Activated naive CD4-positive, alpha-beta T cell (primary cell): Measurements from ENCODE around the gene EPB41L1.

Experiments used
- DNase-seq, 4 experiments: peaks; one replicate each; lab custom pipeline; 2025; lab: John Stamatoyannopoulos, UW

The EPB41L1 gene

DNA sequence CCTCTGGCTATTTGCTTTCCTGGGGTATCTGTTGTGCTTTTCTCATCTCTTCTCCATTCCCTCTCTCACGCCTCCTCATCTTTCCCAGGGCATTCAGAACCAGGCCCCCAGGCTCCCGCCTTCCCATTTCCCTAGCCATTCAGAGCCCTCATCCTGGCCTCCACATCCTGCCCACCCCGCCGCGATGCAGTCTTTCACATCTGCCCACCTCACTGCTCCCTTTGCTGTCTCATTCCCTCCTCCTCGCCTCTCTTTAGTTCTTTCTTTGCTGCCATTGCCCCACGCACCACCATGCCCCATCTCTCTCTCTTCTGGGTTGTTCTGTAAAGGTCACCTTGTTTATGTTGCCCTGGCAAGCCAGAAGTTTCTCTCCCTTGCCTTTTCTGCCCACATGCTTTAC lies 71.1 kb downstream of the EPB41L1 start:
- DNase-seq = no peak

GRCh38 chr20:36228770-36229169 lies 74.2 kb downstream of the EPB41L1 start:
- DNase-seq = no peak

GRCh38 chr20:36230019-36230418 lies 75.5 kb downstream of the EPB41L1 start:
- no peak for DNase-seq

DNA sequence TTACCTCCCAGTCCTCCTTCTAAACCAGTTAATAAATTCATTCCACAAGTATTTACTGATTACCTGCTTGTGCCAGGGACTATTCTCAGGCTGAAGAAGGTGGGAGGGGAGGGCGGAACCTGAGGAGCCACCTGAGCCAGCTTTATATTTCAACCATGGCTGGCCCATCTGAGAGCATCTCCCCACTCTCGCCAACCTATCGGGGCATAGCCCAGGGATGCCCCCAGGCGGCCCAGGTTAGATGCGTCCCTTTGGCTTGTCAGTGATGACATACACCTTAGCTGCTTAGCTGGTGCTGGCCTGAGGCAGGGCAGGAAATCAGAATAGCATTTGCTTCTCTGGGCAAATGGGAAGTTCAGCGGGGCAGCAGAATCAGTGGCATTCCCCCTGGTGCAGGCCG lies 76.8 kb downstream of the EPB41L1 start:
- no peak for DNase-seq

DNA sequence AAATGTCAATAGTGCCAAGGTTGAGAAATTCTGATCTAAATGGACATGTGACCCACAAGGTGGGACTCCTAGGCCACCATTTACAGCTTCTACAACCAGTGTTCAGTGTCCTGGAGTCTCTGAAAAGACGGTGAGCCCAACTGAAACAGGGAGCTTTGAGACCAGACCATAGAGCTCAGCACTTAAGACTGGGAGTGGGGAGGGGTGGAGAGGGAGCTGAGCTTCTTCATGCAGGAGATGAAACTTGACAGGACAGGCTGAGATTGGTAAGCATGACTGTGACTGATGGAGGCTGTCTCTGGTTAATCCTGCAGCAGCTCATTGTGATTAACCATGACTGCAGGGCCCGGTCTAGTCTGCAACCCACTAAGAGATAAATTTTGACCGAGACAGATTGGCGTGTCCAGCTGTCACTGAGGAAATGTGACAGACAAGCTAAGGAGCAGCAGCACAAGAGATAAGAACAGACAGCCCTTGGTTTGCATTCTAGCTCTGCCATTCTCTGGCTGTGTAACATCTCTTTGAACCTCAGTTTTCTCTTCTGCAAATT lies 80.3 kb downstream of the EPB41L1 start:
- DNase-seq = no peak

GRCh38 chr20:36235892-36236785 lies 81.6 kb downstream of the EPB41L1 start, which contains the start of gene AAR2:
AAR2 (plus strand) TSS chr20:36236478; CDS start chr20:36239869, 3,391 bp downstream.
- DNase-seq = peak; percentile 56 to 76 (median 65)

DNA sequence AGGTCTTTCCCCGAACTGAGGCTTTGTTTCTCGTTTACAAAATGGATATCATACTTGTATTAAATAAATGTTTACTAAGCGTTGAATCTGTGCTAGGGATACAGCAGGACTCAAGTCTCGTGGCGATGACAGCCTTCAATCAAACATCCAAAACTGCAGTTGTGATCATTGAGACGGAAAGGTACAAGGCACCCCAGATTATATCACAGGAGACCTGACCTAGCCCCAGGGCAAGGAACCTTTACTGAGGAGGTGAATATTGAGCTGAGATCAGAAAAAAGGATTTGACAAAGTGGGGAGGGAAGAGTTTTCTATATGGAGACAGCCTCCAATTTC lies 82.2 kb downstream of the EPB41L1 start:
- DNase-seq = no peak

DNA sequence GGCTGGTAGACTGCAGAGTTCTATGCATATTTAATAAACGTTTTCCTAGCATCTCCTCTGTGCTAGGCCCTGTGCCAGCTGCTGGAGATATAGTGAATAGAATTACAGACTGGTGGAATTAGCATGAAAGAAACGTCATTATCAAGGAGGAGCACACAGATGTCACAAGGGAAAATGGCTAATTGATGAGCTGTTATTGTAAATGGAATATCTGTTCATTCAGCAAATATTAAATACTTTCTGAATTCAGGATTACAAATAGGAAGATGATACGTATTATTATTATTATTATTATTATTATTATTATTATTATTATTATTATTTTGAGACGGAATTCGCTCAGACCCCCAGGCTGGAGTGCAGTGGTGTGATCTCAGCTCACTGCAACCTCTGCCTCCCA lies 82.9 kb downstream of the EPB41L1 start:
- no peak for DNase-seq

- no peak for DNase-seq
These were observed 83.6 kb downstream of the EPB41L1 start for GRCh38 chr20:36238153-36238552.

- no peak for DNase-seq
These were observed 84.2 kb downstream of the EPB41L1 start for GRCh38 chr20:36238760-36239159.

GRCh38 chr20:36240076-36240475 lies 85.5 kb downstream of the EPB41L1 start:
- DNase-seq = no peak

GRCh38 chr20:36241678-36242077 lies 87.1 kb downstream of the EPB41L1 start:
- no peak for DNase-seq

- DNase-seq = no peak
These were observed 89.2 kb downstream of the EPB41L1 start for GRCh38 chr20:36243726-36244125.

DNA sequence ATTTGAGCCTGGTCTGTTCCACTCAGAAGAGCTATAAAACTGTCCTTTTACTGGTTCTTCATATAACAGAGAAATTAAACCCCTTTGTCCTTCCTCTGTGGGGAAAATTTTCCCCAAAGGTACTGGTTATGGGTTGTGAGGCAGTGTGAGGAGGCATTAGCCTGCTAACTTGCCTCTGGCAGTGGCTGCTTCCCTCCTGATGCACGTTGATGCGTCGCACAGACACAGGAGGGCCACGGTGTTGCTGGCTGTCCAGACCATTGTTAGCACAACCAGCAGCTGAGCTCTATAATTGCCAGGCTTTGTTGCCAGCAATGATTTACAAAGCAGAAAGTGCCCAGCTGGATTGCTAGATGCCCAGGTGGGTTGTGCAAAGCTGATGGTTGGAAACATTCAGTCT lies 91.9 kb downstream of the EPB41L1 start:
- no peak for DNase-seq

- DNase-seq = no peak
These were observed 94.3 kb downstream of the EPB41L1 start for GRCh38 chr20:36248836-36249235.

GRCh38 chr20:36249450-36249849 lies 94.9 kb downstream of the EPB41L1 start:
- DNase-seq = no peak

DNA sequence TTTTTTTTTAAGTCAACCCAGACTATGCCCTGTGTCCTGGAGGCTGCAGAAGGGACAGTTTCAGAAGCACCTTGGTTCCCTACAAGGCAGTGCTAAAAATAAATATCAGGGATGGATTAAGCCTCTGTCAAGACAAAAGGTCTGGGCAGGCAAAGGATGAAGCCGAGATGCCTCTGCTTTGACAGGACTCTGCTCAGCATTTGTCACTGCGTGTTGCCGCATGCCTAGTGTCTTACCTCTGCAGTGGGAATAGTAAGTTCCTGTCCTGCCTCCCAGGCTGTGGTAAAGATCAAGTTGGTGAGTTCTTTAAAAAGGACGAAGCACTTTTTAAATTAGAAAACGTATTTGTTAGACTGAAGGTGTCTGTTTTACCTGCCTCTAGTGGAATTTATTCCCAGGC lies 96.9 kb downstream of the EPB41L1 start:
- no peak for DNase-seq

- no peak for DNase-seq
These were observed 98.0 kb downstream of the EPB41L1 start for GRCh38 chr20:36252511-36252910.

DNA sequence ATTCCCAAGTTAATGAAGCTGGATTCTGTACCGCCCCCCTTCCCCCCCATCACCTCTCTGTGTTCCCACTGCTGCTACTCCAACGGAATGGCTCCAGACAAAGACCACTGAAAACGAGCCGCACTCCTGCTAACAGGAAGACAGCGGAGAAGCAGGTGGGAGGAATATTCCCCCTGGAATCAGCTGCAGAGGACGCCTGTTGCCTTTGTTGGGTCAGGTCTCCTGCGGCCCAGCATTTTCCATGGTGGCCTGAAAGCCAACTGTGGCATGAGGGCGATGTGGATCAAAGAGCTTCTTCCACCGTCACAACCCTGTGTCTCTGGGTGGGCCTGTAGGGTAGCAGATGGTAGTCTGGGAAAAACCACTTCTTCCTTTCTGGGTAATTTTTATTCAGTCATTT lies 98.5 kb downstream of the EPB41L1 start:
- no peak for DNase-seq

GRCh38 chr20:36254076-36254475 lies 99.5 kb downstream of the EPB41L1 start:
- no peak for DNase-seq

DNA sequence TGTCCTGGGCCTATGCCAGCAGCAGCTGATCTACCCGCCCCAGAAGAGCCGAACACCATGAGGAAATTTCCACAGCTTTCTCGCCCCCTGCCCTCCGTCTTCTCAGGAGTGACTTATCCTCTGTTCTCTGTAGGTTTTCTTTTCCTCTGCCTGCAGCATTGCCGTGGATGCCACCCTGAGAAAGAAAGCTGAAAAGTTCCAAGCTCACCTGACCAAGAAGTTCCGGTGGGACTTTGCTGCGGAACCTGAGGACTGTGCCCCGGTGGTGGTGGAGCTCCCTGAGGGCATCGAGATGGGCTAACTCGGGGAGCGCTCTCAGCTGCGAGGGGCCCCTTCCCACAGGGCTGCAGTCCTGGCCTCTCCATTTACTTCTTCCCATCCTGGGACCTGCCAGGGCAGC lies 100.9 kb downstream of the EPB41L1 start:
- DNase-seq = no peak

DNA sequence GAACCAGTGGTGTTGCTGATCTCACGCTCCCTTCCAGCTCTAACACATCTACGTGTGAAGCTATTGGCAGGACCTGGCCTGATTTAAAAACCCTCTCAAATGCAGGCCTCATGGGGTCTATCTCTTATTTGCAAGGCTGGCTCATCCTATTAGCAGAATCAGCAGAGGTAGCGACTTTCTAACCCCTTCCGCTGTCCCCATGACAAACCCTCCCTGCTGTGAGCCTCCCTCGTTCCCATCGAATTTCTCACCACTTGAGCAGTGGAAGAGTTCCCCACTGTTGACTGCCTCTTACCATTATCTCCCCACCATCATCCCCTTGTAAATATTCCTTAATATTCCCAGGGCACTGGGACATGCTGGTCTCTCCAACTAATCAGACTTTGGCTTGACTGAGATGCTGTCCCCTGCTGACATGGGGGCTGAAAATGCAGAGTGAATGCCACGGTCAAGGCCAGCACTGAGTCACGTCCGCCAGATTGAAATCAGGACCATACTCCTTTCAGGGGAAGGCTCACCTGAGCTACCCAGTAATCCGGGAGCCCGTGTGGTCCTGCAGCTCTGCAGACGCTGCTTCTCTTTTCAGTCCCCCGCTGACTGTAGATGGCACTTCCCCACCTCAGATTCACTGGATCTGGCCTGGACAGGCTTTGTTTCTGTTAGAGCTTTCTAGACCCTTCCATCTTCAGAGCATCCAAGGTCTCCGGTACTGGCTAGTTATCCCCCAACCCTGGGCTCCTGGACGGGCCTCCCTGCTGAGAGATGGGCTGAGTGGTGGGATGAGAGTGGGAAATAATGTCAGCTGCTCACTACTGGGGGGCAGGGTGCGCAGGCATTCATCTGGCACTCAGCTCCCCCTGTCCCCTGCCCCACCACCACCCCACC lies 104.9 kb downstream of the EPB41L1 start:
- DNase-seq = no peak

- no peak for DNase-seq
These were observed 105.8 kb downstream of the EPB41L1 start for GRCh38 chr20:36260316-36260715.
